ENCODE results near the gene PDF.
"Not testable (repeated sequence)": the region's sequence is repeated elsewhere in the genome, so short reads cannot be mapped to it uniquely, and the experiment has no call there.

Gene PDF, protein sequence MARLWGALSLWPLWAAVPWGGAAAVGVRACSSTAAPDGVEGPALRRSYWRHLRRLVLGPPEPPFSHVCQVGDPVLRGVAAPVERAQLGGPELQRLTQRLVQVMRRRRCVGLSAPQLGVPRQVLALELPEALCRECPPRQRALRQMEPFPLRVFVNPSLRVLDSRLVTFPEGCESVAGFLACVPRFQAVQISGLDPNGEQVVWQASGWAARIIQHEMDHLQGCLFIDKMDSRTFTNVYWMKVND

GRCh38 chr16:69330286-69331109 lies at the start of gene PDF:
PDF (minus strand) TSS chr16:69330588; CDS start chr16:69330570, 18 bp downstream.
- peak; percentile 95 for DNase-seq (ENCODE audit: low spot score)

- DNase-seq (ENCODE audit: low spot score) = no peak
These were observed 48.4 kb upstream of the PDF start for GRCh38 chr16:69378760-69379159.

- DNase-seq (ENCODE audit: low spot score) = no peak
These were observed 47.6 kb upstream of the PDF start for GRCh38 chr16:69378036-69378435.

DNA sequence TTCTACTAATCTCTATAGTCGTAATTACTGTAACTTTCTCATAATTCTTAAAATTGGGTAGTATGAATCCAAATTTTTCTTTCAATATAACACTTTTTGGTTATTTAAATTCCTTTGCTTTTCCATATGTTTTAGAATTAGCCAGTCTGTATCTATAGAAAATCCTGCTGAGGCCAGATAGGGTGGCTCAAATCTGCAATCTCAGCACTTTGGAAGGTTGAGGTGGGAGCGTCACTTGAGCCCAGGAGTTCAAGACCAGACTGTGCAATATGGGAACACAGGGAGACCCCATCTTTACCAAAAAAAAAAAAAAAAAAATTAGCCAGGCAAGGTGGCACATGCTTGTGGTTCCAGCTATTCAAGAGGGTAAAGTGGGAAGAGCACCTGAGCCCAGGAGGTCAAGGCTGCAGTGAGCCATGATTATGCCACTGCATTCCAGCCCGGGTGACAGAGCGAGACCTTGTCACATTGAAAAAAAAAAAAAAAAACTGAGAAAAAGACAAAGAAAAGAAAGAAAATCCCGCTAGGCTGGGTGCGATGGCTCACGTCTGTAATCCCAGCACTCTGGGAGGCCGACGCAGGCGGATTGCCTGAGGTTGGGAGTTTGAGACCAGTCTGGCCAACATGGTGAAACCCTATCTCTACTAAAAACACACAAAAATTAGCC lies 46.1 kb upstream of the PDF start:
- DNase-seq (ENCODE audit: low spot score) = no peak

DNA sequence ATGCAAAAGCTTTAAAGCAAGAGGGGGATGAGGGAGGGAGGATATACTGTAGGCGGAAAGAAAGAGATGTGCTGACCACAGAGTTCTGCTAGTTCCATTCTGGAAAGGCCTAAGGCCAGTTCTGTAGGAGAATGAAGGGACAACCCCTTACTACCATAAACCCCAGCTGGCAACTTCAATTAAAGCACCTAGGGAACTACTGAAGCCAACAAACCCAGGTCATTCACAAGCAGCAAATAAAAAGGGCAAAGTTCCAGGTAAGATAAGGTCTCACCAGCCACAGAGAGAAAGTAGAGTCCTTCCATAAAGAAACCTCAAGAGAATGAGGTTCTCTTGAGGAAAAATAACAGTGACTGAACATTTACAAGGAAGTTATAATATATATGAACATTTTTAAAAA lies 42.6 kb upstream of the PDF start:
- DNase-seq (ENCODE audit: low spot score) = no peak

DNA sequence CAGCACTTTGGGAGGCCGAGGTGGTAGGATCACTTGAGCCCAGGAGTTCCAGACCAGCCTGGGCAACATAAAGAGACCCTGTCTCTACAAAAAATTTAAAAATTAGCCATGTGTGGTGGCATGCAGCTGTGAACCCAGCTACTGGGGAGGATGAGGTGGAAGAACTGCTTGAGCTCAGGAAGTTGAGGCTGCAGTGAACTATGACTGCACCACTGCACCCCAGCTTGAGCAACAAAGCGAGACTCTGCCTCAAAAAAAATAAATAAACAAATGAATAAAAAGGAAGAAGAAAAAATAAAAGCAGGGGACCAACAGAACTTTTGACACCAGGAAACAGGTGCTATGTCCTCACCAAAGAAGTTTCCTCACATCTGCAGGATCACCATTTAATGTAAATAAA lies 41.2 kb upstream of the PDF start:
- DNase-seq (ENCODE audit: low spot score) = no peak

GRCh38 chr16:69368866-69369265 lies 38.5 kb upstream of the PDF start:
- DNase-seq (ENCODE audit: low spot score) = no peak

- no peak for DNase-seq (ENCODE audit: low spot score)
These were observed 37.6 kb upstream of the PDF start for GRCh38 chr16:69367980-69368379.

DNA sequence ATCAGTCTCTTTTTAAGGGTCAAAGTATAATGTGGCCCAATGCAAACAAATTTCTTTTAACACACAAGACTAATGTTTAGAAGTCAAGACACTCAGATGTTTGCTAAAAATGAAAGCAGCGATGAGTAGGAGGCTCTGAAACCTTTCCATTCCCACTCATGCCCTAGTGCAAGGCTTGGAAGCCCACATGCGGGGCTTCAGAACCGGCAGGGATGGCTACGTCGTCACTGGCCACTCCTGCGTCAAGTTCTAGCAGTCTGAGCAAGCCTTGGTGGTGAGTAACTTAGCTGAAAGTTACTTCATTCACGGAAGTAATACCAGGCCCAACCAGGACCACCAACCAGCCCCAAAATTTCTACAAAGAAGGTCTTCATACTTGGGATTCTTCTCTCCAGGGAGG lies 36.0 kb upstream of the PDF start:
- no peak for DNase-seq (ENCODE audit: low spot score)

DNA sequence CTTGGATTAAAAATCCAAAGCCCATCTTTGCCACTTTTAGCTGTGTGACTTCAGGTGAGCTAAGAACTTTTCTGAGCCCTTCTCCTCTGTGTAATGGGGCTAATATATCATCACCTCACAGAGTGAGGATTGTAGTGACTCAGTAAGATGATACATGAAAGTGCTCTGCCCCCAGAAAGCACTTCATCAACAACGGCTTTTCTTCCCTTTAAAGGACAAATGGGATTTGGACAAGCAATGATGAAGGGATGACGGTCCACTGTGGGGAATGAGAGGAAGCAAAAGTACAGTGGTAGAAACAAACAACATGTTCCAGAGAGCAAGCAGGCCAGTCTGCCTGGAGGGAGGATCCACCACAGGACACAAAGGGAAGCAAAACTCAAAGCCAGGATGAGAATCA lies 35.5 kb upstream of the PDF start:
- DNase-seq (ENCODE audit: low spot score) = no peak

GRCh38 chr16:69364088-69364487 lies 33.7 kb upstream of the PDF start:
- DNase-seq (ENCODE audit: low spot score) = no peak

DNA sequence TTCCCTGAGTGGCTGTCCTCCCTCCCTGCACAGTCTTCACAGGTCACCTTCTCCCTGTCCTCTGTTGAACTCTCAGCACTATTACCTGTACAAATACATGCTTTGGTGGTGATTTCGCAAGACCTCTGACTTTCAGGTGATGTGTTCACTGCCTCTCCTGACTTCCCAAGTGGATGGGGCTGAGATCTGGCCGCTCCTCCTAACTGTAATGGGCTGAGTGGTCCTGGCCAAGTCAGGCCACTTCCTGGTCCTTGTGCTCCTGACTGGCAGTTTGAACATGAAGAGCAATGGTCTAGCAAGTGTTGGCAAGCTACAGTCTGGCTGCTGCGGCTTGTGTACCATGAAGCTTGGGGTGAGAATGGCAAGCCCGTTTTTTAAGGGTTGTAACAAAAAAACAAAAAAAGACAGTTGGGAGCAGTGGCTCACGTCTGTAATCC lies 32.9 kb upstream of the PDF start:
- DNase-seq (ENCODE audit: low spot score) = no peak

GRCh38 chr16:69360070-69360469 lies 29.7 kb upstream of the PDF start:
- not testable (repeated sequence) for DNase-seq (ENCODE audit: low spot score)

GRCh38 chr16:69351309-69352027 lies 21.1 kb upstream of the PDF start, which contains the start of gene TMED6:
TMED6 (minus strand) TSS chr16:69351786; CDS start chr16:69351753, 33 bp downstream.
- DNase-seq (ENCODE audit: low spot score) = peak; percentile 77

DNA sequence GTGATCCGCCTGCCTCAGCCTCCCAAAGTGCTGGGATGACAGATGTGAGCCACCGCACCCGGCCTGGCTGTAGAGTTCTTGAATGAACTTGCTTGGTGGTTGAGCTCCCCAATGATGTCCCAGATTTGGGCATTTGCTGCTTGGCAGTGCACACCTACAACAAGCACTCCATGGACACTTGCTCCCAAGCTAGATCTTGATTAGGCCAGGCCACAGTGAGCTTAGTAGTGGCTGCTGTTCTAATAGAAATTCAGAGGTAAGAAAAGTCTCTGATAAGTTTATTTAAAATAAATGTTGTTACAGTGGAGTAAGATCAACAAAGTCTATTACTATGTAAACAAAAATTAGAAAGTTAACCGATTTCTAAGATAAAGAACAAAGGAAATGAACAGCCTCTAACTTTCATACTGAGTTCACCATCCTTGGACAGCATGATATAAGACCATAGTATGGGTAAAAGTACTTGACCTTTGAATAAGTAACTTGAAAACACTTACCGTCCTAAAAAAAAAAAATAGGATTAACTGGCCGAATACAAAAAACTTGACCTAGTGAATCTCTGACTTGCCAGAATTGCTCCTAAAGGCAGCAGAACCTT lies 20.2 kb upstream of the PDF start:
- no peak for DNase-seq (ENCODE audit: low spot score)

GRCh38 chr16:69349536-69349935 lies 19.1 kb upstream of the PDF start:
- DNase-seq (ENCODE audit: low spot score) = no peak

DNA sequence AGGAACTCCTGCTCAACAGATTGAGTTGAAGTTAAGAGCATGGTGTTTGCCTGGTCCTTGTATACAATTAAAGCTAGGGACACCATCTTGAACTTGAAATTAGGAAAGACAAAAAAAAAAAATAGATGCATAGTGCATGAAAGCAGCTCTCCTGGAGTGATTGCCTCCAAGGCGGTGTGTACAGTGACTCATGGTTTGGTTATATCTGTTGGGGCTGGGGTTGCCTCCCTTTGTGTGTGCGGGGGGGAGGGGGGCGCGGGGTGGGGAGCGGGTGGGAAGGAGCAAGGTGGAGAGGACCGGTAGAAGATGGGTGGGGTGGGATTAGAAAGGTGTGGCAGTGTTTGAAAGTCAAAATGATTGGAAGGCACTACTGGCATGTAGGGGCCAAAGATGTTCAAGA lies 17.8 kb upstream of the PDF start:
- no peak for DNase-seq (ENCODE audit: low spot score)

GRCh38 chr16:69346683-69347082 lies 16.3 kb upstream of the PDF start:
- no peak for DNase-seq (ENCODE audit: low spot score)

- no peak for DNase-seq (ENCODE audit: low spot score)
These were observed 15.5 kb upstream of the PDF start for GRCh38 chr16:69345923-69346322.

DNA sequence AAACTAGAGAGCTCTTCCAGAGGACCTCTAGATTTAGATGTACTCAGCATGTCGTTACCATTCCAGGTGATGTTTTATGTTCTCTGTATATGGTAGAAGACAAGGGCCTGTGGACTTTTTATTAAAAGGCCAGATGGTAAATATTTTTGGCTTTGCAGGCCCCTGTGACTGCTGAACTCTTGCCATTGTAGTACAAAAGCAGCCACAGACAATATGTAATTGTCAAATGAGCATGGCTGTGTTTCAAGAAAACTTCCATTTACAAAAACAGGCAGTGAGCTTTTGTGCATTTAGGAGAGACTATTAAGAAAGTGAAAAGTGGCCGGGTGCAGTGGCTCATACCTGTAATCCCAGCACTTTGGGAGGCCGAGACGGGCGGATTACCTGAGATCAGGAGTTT lies 13.8 kb upstream of the PDF start:
- no peak for DNase-seq (ENCODE audit: low spot score)

- no peak for DNase-seq (ENCODE audit: low spot score)
These were observed 9.8 kb upstream of the PDF start for GRCh38 chr16:69340095-69340644.
